HepG2 (cell line): ENCODE measurements around the gene DNAJB12. TPM values are rescaled to one million over a fixed set of nuclear protein-coding genes. Genes with fewer than 3 reads are reported as not detected.

ENCODE experiments used
- ELF1 ChIP-seq: sonication (generic); formaldehyde crosslinking; IDR thresholded peaks from 2 replicates; pipeline ENCODE4 v1.4.0; 2020; ENCODE audit warnings: missing genetic modification reagents
- FOXK1 ChIP-seq: sonication (generic); formaldehyde crosslinking; IDR thresholded peaks from 2 replicates; pipeline ENCODE4 v1.4.0; 2020; ENCODE audit warnings: low read depth, missing genetic modification reagents, borderline replicate concordance
- KDM5A ChIP-seq: fragments of 200-600 bp; sonication (generic); IDR thresholded peaks from 2 replicates; pipeline ENCODE4 v1.7.0; 2018; ENCODE audit warnings: antibody characterized with exemption, mild to moderate bottlenecking, low read length, borderline replicate concordance
- NCOA5 ChIP-seq: sonication (generic); formaldehyde crosslinking; IDR thresholded peaks from 2 replicates; pipeline ENCODE4 v1.4.0; 2020; ENCODE audit warnings: missing genetic modification reagents
- NFIC ChIP-seq: IDR thresholded peaks from 2 replicates; pipeline ENCODE4 v1.6.1; 2012; ENCODE audit warnings: mild to moderate bottlenecking, low read length, inconsistent platforms
- POLR2AphosphoS2 ChIP-seq: IDR thresholded peaks from 2 replicates; pipeline ENCODE4 v1.6.1; 2011; ENCODE audit warnings: low read depth, low read length, improper control_type of control experiment
- RBFOX2 ChIP-seq: fragments of 200-400 bp; formaldehyde crosslinking; IDR thresholded peaks from 2 replicates; pipeline ENCODE4 v1.6.1; 2017; ENCODE audit warnings: low read depth, mild to moderate bottlenecking, low read length
- REPIN1 ChIP-seq: sonication (generic); formaldehyde crosslinking; IDR thresholded peaks from 2 replicates; pipeline ENCODE4 v1.8.0; 2022; ENCODE audit warnings: missing genetic modification reagents, low read depth, mild to moderate bottlenecking, borderline replicate concordance
- SNRNP70 ChIP-seq: fragments of 200-400 bp; formaldehyde crosslinking; IDR thresholded peaks from 2 replicates; pipeline ENCODE4 v1.6.1; 2017; ENCODE audit warnings: mild to moderate bottlenecking, low read depth, low read length, moderate library complexity
- ZFP36 ChIP-seq: fragments of 150-350 bp; IDR thresholded peaks from 2 replicates; pipeline ENCODE4 v1.6.1; 2018; ENCODE audit warnings: borderline replicate concordance, low read length, low read depth; ENCODE audit not compliant: partially characterized antibody
- ZSCAN22 ChIP-seq: sonication (generic); formaldehyde crosslinking; IDR thresholded peaks from 2 replicates; pipeline ENCODE4 v1.4.0; 2020; ENCODE audit warnings: mild to moderate bottlenecking, missing genetic modification reagents
- polyA plus RNA-seq, 8 experiments: library from polyadenylated mRNA; depleted of rRNA in 3 of 8; stranded (reverse) in 7 of 8; unstranded in 1 of 8; fragments of >200 nt; fragmentation: Illumina TruSeq in 4 of 8; extraction: Trizol in 4 of 8; gene quantifications; 2 replicates each; pipeline versions ENCODE4 v1.2.1 to v1.2.3, GENCODE V29; 2011 to 2016; ENCODE audit warnings: low read depth in 4 of 8, missing spikeins in 1 of 8, mixed read lengths in 1 of 8; ENCODE audit not compliant: insufficient read depth in 1 of 8
- total RNA-seq, 5 experiments: library from RNA; depleted of rRNA; stranded (reverse); fragments of >200 nt; fragmentation: Illumina TruSeq; extraction: Trizol; gene quantifications; 2 replicates each; pipeline ENCODE4 v1.2.3, GENCODE V29; 2016; ENCODE audit warnings: low read depth in 1 of 5
- TF ChIP-seq, protein P1 (sequence below): IDR thresholded peaks from 2 replicates; pipeline ENCODE4 v1.6.1; 2016
- TF ChIP-seq, protein P2 (sequence below): sonication (generic); formaldehyde crosslinking; IDR thresholded peaks from 2 replicates; pipeline ENCODE4 v1.4.0; 2020; ENCODE audit warnings: missing genetic modification reagents, borderline replicate concordance
- TF ChIP-seq, protein P3 (sequence below): sonication (generic); formaldehyde crosslinking; IDR thresholded peaks from 2 replicates; pipeline ENCODE4 v1.5.1; 2020; ENCODE audit warnings: mild to moderate bottlenecking, missing genetic modification reagents, moderate library complexity
- TF ChIP-seq, protein P4 (sequence below): IDR thresholded peaks from 2 replicates; pipeline ENCODE4 v1.6.1; 2016; ENCODE audit warnings: missing biosample characterization, missing genetic modification reagents, low read depth
- TF ChIP-seq, protein P5 (sequence below): sonication (generic); formaldehyde crosslinking; IDR thresholded peaks from 2 replicates; pipeline ENCODE4 v1.4.0; 2020; ENCODE audit warnings: mild to moderate bottlenecking, missing genetic modification reagents, borderline replicate concordance

DNAJB12 gene
- total and polyA plus RNA-seq, 2 of the 13 experiments (the other 11 are each of a cell fraction or from before 2014, with no cell fraction given): 10.8 to 18.2 TPM

DNA sequence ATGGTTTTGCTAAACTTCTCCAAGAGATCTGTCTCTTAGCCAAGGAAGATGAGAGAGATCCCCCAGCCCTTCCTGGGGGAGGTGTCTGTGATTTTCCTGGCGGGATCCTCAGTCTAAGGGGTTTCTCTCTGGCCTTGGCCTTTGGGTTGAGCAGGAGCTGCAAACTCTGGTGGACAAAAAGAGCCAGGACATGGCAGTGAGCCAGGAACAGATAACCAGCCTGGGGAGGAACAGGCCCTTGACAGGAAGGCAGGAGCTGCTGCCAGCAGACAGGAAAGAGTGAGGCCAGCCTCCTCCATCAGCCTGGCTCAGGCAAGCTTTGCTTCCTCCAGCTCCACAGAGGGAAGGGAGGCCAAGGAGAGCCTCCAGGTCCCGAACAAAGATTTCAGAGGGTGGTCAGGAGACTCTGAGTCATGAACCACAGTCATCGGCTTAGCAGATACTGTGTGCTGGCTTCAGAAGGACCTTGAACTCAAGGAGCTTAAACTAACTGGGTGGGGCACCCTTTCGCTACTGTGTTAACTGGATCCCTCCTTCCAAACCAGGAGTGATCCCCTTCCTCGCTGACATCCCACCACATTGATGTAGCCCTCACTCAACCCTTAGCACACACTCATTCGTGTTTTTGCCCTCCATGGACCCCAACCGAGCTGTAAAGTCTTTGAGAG is 46.3 kb downstream of the DNAJB12 start (continued):
- TF ChIP-seq, protein P1, sequence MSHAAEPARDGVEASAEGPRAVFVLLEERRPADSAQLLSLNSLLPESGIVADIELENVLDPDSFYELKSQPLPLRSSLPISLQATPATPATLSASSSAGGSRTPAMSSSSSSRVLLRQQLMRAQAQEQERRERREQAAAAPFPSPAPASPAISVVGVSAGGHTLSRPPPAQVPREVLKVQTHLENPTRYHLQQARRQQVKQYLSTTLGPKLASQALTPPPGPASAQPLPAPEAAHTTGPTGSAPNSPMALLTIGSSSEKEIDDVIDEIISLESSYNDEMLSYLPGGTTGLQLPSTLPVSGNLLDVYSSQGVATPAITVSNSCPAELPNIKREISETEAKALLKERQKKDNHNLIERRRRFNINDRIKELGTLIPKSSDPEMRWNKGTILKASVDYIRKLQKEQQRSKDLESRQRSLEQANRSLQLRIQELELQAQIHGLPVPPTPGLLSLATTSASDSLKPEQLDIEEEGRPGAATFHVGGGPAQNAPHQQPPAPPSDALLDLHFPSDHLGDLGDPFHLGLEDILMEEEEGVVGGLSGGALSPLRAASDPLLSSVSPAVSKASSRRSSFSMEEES: peak; percentile 76
- no peak for TF ChIP-seq ELF1
- TF ChIP-seq POLR2AphosphoS2: no peak
- TF ChIP-seq KDM5A: no peak
- TF ChIP-seq SNRNP70: no peak
- peak; percentile 65; the same call in 1 of the 2 replicates for TF ChIP-seq NFIC
- TF ChIP-seq, protein P2, sequence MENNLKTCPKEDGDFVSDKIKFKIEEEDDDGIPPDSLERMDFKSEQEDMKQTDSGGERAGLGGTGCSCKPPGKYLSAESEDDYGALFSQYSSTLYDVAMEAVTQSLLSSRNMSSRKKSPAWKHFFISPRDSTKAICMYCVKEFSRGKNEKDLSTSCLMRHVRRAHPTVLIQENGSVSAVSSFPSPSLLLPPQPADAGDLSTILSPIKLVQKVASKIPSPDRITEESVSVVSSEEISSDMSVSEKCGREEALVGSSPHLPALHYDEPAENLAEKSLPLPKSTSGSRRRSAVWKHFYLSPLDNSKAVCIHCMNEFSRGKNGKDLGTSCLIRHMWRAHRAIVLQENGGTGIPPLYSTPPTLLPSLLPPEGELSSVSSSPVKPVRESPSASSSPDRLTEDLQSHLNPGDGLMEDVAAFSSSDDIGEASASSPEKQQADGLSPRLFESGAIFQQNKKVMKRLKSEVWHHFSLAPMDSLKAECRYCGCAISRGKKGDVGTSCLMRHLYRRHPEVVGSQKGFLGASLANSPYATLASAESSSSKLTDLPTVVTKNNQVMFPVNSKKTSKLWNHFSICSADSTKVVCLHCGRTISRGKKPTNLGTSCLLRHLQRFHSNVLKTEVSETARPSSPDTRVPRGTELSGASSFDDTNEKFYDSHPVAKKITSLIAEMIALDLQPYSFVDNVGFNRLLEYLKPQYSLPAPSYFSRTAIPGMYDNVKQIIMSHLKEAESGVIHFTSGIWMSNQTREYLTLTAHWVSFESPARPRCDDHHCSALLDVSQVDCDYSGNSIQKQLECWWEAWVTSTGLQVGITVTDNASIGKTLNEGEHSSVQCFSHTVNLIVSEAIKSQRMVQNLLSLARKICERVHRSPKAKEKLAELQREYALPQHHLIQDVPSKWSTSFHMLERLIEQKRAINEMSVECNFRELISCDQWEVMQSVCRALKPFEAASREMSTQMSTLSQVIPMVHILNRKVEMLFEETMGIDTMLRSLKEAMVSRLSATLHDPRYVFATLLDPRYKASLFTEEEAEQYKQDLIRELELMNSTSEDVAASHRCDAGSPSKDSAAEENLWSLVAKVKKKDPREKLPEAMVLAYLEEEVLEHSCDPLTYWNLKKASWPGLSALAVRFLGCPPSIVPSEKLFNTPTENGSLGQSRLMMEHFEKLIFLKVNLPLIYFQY: no peak
- TF ChIP-seq ZFP36: no peak
- TF ChIP-seq RBFOX2: no peak
- TF ChIP-seq NCOA5: no peak
- TF ChIP-seq, protein P3, sequence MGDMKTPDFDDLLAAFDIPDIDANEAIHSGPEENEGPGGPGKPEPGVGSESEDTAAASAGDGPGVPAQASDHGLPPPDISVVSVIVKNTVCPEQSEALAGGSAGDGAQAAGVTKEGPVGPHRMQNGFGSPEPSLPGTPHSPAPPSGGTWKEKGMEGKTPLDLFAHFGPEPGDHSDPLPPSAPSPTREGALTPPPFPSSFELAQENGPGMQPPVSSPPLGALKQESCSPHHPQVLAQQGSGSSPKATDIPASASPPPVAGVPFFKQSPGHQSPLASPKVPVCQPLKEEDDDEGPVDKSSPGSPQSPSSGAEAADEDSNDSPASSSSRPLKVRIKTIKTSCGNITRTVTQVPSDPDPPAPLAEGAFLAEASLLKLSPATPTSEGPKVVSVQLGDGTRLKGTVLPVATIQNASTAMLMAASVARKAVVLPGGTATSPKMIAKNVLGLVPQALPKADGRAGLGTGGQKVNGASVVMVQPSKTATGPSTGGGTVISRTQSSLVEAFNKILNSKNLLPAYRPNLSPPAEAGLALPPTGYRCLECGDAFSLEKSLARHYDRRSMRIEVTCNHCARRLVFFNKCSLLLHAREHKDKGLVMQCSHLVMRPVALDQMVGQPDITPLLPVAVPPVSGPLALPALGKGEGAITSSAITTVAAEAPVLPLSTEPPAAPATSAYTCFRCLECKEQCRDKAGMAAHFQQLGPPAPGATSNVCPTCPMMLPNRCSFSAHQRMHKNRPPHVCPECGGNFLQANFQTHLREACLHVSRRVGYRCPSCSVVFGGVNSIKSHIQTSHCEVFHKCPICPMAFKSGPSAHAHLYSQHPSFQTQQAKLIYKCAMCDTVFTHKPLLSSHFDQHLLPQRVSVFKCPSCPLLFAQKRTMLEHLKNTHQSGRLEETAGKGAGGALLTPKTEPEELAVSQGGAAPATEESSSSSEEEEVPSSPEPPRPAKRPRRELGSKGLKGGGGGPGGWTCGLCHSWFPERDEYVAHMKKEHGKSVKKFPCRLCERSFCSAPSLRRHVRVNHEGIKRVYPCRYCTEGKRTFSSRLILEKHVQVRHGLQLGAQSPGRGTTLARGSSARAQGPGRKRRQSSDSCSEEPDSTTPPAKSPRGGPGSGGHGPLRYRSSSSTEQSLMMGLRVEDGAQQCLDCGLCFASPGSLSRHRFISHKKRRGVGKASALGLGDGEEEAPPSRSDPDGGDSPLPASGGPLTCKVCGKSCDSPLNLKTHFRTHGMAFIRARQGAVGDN (CRISPR knock-in tag): peak; percentile 61
- TF ChIP-seq REPIN1 (CRISPR knock-in tag): no peak
- TF ChIP-seq ZSCAN22: peak; percentile 100
- TF ChIP-seq, protein P4, sequence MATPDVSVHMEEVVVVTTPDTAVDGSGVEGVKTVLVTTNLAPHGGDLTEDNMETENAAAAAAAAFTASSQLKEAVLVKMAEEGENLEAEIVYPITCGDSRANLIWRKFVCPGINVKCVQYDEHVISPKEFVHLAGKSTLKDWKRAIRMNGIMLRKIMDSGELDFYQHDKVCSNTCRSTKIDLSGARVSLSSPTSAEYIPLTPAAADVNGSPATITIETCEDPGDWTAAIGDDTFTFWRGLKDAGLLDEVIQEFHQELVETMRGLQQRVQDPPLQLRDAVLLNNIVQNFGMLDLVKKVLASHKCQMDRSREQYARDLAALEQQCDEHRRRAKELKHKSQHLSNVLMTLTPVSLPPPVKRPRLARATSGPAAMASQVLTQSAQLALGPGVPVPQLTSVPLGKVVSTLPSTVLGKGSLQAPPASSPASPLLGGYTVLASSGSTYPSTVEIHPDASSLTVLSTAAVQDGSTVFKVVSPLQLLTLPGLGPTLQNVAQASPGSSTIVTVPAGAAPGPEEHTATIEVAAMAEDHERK (CRISPR knock-in tag): no peak
- TF ChIP-seq, protein P5, sequence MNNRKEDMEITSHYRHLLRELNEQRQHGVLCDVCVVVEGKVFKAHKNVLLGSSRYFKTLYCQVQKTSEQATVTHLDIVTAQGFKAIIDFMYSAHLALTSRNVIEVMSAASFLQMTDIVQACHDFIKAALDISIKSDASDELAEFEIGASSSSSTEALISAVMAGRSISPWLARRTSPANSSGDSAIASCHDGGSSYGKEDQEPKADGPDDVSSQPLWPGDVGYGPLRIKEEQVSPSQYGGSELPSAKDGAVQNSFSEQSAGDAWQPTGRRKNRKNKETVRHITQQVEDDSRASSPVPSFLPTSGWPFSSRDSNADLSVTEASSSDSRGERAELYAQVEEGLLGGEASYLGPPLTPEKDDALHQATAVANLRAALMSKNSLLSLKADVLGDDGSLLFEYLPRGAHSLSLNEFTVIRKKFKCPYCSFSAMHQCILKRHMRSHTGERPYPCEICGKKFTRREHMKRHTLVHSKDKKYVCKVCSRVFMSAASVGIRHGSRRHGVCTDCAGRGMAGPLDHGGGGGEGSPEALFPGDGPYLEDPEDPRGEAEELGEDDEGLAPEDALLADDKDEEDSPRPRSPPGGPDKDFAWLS (CRISPR knock-in tag): no peak
- no peak for TF ChIP-seq FOXK1
